Measurements from ENCODE around the gene TTBK1.

- TF ChIP-seq POLR2A (IDR thresholded peaks at IDR 0.05; ENCODE audit: low read depth, low read length) (no peak), POLR2AphosphoS5 (IDR thresholded peaks at IDR 0.05; ENCODE audit: low read depth, low read length) (no peak)
Measured at GRCh38 chr6:43267619-43268354, 24.5 kb downstream of the TTBK1 start.

Measured in GM12892 (cell line).